ENCODE data around the gene GGCT.
A peak's percentile ranks its signal among the peaks of the same experiment; 100 is the strongest.

Gene GGCT

DNA sequence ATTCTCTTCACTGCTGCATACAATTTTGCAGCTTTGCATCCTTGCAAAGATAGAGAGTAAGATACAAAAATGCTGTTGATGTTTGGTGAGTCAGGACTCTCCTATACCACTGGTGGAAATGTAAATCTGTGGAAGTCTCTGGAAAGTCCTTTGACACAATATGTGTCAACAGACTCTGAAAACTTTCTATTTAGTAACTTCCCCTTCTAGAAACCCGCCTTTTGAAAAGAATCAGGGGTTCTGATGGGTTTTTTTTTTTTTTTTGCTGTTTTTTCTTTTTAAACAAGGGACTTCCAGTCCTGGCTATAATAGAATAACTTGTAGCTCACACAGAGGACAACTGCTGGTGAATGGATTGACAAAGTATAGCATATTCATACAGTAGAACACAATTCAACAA is 42.5 kb downstream of the GGCT start:
- DNase-seq (ENCODE audit: low read depth): no peak

DNA sequence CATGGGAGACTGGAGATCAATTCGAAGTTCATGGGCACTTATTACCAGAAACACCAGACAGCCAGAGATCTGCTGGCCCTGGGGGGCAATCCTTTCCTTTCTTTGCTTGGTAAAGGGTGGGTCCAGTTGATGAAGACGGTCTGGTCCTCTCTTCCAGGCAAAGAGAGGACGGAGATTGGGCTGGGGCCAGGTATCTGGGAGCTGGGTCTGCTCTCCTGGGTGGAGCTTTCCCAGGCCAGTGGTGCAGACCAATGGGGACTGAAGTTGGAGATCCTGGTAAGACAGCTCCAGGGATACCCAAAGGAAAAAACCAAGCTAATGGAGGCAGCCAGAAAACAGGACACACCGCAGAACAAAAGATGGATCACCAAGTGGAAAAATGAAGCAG is 44.4 kb downstream of the GGCT start:
- DNase-seq (ENCODE audit: low read depth): no peak

DNA sequence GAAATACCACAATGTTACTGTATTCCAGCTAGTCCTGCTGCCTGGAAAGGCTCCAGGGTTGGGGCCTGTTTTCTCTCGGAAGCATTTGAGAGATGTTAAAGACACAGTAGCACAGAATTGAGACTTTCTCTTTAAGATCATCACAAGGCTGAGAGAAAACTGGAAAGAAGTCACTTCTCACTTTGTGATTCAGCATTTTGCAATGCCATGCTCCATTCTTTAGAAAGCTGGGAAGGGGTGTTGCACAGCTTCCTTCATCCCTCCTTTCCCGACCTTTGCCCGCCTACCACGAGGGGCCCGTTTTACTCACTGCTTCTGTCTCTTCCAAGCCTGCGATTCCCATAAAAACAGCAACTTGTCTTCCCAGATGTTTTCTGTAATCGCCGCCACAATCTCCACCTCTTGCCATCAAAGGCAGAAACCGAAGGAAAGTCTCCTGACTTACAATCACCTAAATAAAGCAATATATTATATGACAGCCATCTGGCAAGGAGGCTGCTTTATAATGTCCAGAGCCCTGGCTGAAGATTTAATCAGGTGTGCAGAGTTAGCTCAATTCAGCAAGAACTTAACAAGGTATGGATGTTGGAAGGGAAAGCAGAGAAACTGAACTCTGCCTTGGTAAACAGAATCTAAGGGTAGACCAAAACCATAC is 44.9 kb downstream of the GGCT start:
- peak; percentile 62 for DNase-seq (ENCODE audit: low read depth)

DNA sequence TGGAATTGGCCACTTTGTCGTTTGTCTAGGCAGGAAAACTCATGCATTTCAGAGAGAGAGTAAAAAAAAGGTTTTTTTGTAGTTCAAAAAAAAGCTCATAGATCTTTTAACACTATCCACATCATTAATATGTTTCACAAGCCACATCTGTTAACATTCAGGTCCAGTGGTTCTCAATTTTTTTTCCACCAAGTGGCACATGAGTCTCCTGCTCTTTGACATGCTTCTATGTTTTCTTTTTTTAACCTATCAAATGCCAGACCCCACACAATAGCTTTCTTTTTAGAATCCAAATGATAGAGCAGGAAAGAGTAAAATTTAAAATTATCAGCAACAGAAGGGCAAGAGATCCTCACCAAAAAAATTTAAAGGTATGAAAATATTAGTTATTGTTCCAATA is 46.3 kb downstream of the GGCT start:
- DNase-seq (ENCODE audit: low read depth): no peak

DNA sequence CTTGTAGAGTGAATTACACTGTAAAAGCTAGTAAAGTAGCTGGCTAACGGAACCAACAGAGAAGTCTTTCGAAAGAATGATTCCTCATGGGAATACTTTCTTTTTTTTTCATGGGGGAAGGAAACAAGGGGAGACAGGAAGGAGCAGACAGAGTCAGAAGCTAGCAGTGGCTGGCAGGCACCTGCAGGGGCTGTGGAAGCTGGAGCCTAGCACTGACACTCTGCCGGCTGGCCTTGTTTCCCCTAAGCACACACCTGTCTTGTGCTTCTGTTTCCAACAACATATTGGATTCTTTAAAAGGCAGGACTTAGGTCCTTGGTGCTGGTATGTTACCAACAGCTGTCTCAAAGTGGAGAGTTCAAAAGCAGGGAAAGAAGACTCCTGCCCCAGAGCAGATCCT is 50.7 kb downstream of the GGCT start:
- DNase-seq (ENCODE audit: low read depth): no peak

DNA sequence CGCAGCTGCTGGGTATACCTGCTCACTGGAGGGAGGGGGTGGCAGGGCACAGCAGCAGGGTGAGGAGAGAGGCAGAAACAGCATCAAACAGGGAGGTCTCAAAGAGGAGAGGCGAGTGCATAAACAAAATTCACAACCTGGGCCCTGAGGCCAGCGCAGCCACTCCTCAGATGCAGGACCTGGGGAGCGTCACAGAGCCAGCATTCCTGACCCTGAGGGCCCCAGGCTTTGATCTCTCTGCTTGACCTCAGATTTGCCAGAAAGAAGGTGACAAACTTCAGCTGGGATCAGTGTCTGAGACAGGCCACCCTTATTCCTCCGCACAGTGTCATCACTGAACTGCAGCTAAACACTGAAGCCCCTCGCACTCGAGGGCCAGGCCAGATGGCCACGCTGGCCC is 51.6 kb downstream of the GGCT start:
- no peak for DNase-seq (ENCODE audit: low read depth)

DNA sequence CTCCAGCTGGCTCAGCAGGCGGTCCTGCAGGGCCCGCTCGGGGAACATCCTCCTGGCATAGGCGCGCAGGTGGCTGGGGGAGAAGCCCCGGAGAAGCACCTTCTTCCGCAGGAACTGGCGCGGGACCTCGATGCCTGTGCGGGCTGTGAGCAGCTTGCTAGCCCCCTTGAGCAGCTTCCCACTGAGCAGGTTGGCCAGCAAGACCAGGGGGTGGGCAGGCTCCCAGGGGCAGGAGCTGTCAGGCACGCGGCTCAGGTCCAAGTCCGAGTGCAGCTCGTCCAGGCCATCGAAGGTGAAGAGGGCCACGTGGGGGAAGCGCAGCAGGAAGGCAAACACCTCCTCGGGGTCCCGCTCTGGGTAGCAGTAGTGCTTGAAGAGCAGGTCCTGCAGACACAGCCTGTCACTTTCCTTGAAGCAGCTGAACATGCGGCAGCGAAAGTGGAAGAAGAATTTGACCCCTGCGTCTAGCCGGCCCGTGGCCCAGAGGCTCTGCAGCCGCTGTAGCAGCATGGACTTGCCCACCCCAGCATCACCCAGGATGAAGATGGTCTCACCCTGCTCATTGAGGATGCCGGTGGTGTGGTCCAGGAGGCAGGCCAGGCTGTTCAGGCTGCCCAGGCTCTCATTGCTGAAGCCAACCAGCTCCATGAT is 52.2 kb downstream of the GGCT start:
- DNase-seq (ENCODE audit: low read depth): no peak

DNA sequence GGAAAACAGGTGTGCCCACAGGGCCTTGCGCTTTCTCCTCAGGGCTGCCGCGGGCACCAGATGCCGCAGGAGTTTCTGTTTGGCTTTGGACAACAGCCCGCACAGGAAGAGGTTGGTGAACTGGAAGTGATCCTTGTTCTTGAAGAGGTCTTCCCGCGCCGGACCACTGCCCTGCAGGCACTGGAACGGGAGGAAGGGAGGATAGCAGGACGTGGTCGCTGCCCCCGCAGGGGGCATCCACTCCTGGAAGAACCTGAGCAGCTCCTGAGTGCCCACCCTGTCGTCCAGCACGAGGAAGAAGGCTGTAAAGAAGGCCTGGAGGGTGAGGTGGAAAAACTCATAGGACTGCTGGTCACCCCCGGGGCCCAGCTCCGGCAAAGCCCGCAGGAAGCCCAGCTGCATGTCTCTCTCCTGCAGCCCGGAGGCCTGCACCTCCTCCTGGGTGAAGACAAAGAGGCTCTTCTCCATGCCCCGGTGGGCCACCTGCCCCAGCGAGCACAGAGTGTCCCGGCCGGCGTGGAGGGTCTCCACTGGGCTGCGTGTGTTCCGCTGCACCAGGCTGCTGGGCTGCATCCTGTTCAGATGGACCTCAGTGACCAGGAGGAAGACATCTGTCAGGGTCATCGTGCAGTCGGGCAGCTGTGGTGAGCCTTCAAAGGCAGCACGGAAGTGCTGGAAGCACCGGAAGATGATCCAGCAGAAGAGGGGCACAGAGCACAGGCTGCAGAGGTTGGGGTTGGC is 52.9 kb downstream of the GGCT start:
- DNase-seq (ENCODE audit: low read depth): no peak

DNA sequence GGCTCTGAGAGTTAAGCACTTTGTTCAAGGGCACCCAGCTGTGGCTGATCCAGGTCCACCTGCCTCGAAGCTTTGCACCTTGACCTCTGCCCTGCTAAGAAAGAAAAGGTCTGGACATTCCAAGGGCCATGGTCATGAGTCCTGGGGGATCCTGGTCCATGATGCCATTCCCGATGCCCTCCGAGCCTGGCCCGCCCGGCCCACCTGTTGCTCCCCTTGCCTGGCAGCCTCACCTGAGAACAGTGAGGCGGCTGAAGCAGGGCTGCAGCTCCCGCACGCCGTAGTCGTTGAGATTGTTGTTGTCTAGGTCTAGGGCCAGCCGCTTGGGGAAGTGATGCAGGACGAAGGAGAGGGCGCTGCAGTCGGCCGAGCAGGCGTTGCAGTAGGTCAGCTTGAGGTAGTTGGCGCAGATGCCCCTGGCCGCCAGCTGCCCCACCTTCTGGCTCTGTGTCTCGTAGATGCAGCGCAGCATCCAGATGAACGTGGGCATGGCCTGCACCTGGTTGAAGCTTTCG is 53.6 kb downstream of the GGCT start:
- no peak for DNase-seq (ENCODE audit: low read depth)

DNA sequence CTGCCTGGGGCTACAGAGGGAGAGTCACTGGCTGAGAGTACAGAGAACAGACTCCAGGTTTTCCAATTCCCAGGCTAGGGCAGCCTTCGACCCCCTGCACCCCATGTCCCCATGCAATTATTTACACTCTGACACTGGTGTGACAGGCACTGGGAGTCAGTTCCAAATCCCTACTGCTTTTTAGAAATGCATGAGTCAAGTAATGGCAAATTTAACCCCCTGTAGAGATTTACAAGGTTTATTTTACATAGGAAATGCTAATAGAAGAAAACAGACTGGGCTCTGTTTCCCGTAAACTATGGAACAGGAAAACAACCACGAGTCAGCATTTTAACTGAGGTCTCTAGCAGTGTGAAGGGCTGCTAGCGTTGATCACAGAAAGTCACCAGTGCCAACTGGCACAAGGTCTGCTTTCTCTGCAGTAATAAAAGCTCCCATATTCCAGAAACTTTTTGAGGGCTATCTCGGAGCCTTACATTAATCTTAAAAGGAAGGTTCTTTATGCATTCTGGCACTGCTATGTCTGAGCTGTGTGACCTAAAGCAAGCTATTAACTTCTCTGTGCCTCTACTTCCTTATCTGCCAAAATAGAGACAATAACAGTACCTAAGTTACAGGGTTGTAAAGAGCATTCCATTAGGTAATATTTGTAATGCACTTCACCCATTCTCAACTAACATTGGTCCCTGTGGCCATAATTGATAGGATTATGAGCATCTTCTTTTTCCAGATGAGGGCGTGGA is 54.2 kb downstream of the GGCT start:
- no peak for DNase-seq (ENCODE audit: low read depth)

DNA sequence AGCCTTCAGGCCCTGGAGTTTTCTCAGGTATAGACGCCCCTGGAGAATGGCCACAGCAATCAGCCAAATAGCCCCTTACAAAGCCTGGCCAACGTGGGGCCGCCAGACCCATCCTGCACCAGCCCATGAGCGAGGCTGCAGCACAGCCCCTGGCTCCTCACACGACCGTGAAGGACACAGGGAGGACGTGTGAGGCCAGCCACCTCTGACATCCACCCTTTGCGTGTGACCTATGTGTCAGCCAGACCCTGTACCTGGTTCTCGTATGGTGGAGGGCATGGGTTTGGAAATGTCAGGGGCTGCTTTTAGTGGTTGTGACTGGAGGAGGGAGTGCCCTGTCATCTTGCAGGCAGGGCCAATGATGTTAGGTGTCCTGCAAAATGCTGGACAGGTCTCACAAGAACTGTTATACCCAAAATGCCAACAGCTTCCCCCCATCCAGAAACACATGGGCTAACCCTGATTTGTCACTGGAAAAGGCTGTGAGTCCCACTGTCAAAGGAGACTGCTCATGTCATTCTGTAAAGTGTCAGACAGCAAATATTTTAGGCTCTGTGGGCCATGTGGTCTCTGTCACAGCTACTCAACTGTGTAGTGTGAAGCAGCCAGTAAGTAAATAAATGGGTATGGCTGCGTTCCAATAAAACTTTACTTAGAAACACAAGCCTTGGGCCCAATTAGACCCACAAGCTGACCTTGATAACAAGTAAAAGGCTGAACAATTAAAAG is 56.0 kb downstream of the GGCT start:
- no peak for DNase-seq (ENCODE audit: low read depth)

DNA sequence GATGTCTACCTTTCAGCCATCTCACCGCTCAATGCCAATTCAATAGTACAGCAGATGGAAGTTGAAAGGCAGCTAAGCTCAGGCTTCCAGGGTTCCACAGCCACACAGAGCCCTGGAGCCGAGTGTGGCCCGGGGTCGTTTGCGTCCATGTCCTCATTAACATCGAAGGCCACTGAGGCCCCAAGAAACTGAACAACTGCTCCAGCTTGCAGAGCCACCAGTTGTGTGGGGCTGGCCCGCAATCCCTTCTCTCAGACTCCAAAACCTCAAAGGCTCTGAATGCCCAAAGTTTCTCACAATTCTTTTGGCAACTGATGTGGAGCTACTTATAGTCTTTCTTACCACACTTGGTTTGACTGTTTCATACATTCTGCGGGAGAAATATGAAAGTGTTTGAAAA is 57.2 kb downstream of the GGCT start:
- DNase-seq (ENCODE audit: low read depth): no peak

Measured in HS-27A (cell line).